GM12892 (cell line): Measurements from ENCODE around the gene MYL7.

Experiments
- DNase-seq: peaks from one replicate; pipeline ENCODE4 v3.0.0; 2011; ENCODE audit not compliant: insufficient read length
- FAIRE-seq: peaks from 2 replicates; lab custom pipeline; 2011; peaks lifted over from hg19 to GRCh38; lab: Jason Lieb, UNC
- POLR2A ChIP-seq: IDR thresholded peaks from 2 replicates; pipeline ENCODE4 v1.6.1; 2011; ENCODE audit warnings: low read depth, low read length, control low read depth
- POLR2AphosphoS5 ChIP-seq: IDR thresholded peaks from 2 replicates; pipeline ENCODE4 v1.6.1; 2011; ENCODE audit warnings: low read depth, low read length, control low read depth
- TAF1 ChIP-seq: IDR thresholded peaks from 2 replicates; pipeline ENCODE4 v1.6.1; 2011; ENCODE audit warnings: low read depth, mild to moderate bottlenecking, control low read depth, low read length, borderline replicate concordance

MYL7 gene

GRCh38 chr7:44145969-44146911, 5.1 kb upstream of the MYL7 start:
- TF ChIP-seq POLR2A (no peak), POLR2AphosphoS5 (no peak), TAF1 (no peak)

GRCh38 chr7:44145479-44145968, 4.4 kb upstream of the MYL7 start:
- no peak for DNase-seq
- TF ChIP-seq POLR2A, result no peak
- no peak for TF ChIP-seq TAF1
- no peak for TF ChIP-seq POLR2AphosphoS5
- no peak for FAIRE-seq

More at GRCh38 chr7:44145969-44146911, 5.1 kb upstream of the MYL7 start:
- DNase-seq (peak; percentile 74), FAIRE-seq (no peak)

- no peak for FAIRE-seq
- TF ChIP-seq POLR2A, result no peak
- no peak for TF ChIP-seq POLR2AphosphoS5
- no peak for TF ChIP-seq TAF1
- no peak for DNase-seq
Observed at GRCh38 chr7:44144968-44145478, 3.9 kb upstream of the MYL7 start.

GRCh38 chr7:44144426-44144967, 3.4 kb upstream of the MYL7 start:
- TF ChIP-seq TAF1 (no peak), POLR2A (no peak), POLR2AphosphoS5 (no peak)
- DNase-seq (no peak), FAIRE-seq (no peak)

GRCh38 chr7:44143646-44144250, 2.6 kb upstream of the MYL7 start:
- FAIRE-seq, result no peak
- DNase-seq, result no peak

DNA sequence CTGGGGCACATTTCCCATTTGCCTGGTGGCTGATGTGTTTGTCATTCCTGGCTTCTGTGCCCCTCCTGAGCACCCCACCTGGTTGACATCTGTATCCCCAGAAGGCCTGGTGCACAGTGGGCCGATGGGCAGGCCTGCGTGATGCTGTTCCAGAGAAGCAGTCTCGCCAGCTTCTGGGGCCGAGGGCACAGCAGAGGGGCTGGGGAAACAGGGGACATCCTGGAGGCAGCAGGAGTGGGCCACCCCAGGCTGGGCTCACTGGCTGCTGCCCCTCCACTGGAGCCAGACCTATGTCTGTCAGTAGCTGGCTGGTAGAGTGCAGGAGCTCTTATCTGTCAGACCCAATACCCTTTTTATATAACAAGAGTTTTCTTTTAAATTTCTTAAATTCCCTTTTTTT, 896 bp upstream of the MYL7 start:
- no peak for FAIRE-seq
- TF ChIP-seq POLR2A (no peak), POLR2AphosphoS5 (no peak)
- no peak for DNase-seq

More at GRCh38 chr7:44143646-44144250, 2.6 kb upstream of the MYL7 start:
- no peak for TF ChIP-seq TAF1
- no peak for TF ChIP-seq POLR2AphosphoS5
- TF ChIP-seq POLR2A, result no peak

DNA sequence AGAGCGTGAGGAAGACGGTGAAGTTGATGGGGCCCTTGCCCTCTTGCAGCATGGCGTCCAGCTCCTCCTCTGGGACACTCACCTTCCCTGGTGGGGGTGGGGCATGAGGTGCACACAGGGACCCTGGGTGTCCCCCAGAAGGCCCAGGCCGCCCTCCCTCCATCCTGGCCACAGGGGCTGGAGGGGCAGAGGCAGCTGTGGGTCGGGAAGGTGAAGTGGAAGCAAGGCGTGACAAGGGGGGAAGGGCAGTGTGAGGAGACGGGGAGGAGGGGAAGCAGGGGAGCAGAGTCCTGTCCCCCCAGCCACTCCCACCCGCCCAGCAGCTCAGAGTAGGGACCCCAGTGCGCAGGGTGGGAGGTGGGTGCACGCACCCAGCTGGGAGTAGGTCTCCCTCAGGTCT, 791 bp downstream of the MYL7 start:
- DNase-seq (no peak), FAIRE-seq (no peak)
- TF ChIP-seq POLR2A (no peak), POLR2AphosphoS5 (no peak), TAF1 (no peak)

DNA sequence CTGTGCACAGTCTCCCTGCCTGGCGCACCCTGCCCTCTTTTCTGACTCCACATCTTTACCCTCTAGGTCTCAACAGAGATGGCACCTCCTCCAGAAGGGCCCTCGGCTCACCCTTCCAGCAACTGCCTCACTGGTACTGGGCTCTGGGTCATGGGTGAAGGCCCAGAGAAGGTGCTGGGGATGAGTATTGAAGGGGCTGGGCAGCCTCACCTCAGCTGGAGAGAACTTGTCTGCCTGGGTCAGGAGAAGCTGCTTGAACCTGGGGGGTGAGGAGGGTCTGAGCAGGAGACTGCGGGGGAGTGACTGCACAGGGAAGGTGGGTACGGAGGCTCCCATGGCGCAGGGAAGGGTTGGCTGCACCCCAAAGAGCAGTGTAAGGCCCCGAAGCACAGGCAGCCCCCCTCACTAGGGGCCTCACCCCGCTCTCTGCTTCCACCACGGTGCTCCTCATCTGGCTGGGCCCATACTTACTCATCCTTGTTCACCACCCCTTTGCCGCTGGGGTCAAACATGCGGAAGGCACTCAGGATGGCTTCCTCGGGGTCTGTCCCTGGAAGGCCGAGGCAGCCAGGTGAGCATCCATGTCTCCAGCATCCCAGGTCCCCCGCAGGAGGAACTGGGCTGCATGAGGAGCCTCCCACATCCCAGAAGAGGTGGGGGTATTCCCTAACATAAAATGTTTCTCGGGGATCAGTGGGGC, 1.7 kb downstream of the MYL7 start:
- TF ChIP-seq POLR2A (no peak), POLR2AphosphoS5 (no peak), TAF1 (no peak)
- FAIRE-seq, result no peak

GRCh38 chr7:44138698-44139097, 2.4 kb downstream of the MYL7 start:
- TF ChIP-seq POLR2AphosphoS5 (no peak), TAF1 (no peak), POLR2A (no peak)
- no peak for FAIRE-seq
- DNase-seq, result no peak

More for the DNA sequence above, 1.7 kb downstream of the MYL7 start:
- DNase-seq, result no peak

GRCh38 chr7:44136731-44137130, 4.4 kb downstream of the MYL7 start:
- TF ChIP-seq POLR2AphosphoS5 (no peak), TAF1 (no peak)
- no peak for FAIRE-seq
- no peak for DNase-seq

- TF ChIP-seq POLR2A, result no peak
- no peak for TF ChIP-seq POLR2AphosphoS5
- TF ChIP-seq TAF1, result no peak
- FAIRE-seq (no peak), DNase-seq (no peak)
Observed at GRCh38 chr7:44134943-44135628, 6.0 kb downstream of the MYL7 start.

GRCh38 chr7:44133295-44133694, 7.8 kb downstream of the MYL7 start:
- DNase-seq (no peak), FAIRE-seq (no peak)
- TF ChIP-seq POLR2A (no peak), POLR2AphosphoS5 (no peak), TAF1 (no peak)
